NT2/D1 (cell line): ENCODE data around the gene SYNJ1.

Source experiments
- DNase-seq: peaks from one replicate; pipeline ENCODE4 v3.0.0-alpha.2; 2011; ENCODE audit warnings: low read depth, low spot score
- H3K27me3 ChIP-seq: 2 replicates; pipeline ENCODE4 v1.6.0; 2011; ENCODE audit warnings: mild to moderate bottlenecking; ENCODE audit not compliant: insufficient read length, insufficient read depth
- H3K36me3 ChIP-seq: 2 replicates; pipeline ENCODE4 v1.6.1; 2011; ENCODE audit warnings: mild to moderate bottlenecking, low read length, mixed read lengths; ENCODE audit not compliant: insufficient read depth, insufficient read length
- H3K4me1 ChIP-seq: 2 replicates; pipeline ENCODE4 v1.5.1; 2011; ENCODE audit not compliant: insufficient read depth, insufficient read length
- H3K4me3 ChIP-seq: 2 replicates; pipeline ENCODE4 v1.5.1; 2011; ENCODE audit warnings: low read depth; ENCODE audit not compliant: insufficient read length
- H3K9ac ChIP-seq: 2 replicates; pipeline ENCODE4 v1.6.0; 2011; ENCODE audit warnings: low read depth; ENCODE audit not compliant: insufficient read length
- H3K9me3 ChIP-seq: 2 replicates; pipeline ENCODE4 v1.5.1; 2011; ENCODE audit warnings: mild to moderate bottlenecking, low read length; ENCODE audit not compliant: insufficient read depth
- SUZ12 ChIP-seq: IDR thresholded peaks from 2 replicates; pipeline ENCODE4 v1.6.1; 2011; ENCODE audit not compliant: insufficient read length, insufficient read depth; ENCODE audit errors: extremely low read depth
- YY1 ChIP-seq: IDR thresholded peaks from 2 replicates; pipeline ENCODE4 v1.6.1; 2011; ENCODE audit not compliant: insufficient read length, insufficient read depth
- ZNF274 ChIP-seq: IDR thresholded peaks from 2 replicates; pipeline ENCODE4 v1.6.1; 2011; ENCODE audit warnings: mild to moderate bottlenecking, low read depth, low read length

Gene SYNJ1

DNA sequence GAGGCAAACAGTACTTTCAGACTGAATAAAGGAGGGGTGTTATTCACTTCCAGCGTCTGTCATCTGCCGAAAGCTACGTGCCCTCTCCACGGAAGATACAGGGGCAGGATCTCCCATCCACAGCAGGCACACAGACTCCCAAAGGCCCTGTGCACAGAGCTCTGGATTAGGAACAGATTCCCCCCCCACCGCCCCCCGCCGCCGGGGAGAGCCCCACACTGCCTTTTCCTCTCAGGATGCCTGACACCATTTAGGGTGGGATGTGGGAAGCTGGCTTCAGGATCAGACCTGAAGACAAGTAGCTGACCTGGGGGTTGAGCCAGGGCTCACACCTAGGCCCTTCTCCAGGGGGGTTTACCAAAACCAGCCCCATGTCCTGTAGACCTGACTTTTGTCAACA is 134.1 kb downstream of the SYNJ1 start:
- no peak overlapping the region for H3K9ac ChIP-seq

DNA sequence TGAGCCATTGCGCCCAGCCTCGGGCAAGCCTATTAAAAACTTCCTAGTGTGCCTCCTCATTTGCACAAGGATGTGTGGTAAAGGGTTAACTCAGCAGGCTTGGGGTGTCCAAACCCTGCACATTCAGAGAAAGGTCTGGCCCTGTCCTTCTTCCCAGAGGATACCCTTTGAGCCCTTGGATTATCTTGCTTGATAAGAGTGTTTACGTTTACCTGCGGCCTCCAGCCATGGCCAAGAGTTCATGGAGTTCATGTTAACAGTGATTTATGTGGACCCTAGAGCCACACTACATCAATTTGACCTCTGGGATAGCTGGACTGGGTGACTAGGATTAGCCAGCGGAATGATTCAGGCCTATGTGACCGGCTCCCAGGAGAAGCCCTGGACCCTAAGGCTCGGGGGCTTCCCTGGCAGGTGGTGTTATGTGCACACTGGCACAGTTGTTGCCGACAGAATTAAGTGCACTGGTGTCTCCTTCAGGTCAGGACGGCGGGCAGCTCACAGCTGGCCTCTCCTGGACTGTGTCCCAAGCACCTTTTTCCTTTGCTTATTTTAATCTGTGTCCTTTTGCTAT is 134.8 kb downstream of the SYNJ1 start:
- no peak overlapping the region for H3K4me3 ChIP-seq
- H3K9me3 ChIP-seq: no peaks in the 10 kb centered on the region
- no peak for TF ChIP-seq YY1
- TF ChIP-seq SUZ12: no peak
- no peak for TF ChIP-seq ZNF274
- no peaks in the 10 kb centered on the region for H3K27me3 ChIP-seq
- H3K9ac ChIP-seq: no peak overlapping the region
- H3K36me3 ChIP-seq: no peaks in the 10 kb centered on the region
- no peaks in the 10 kb centered on the region for H3K4me1 ChIP-seq
- DNase-seq: no peak

More for the DNA sequence above, 134.1 kb downstream of the SYNJ1 start:
- H3K36me3 ChIP-seq: peaks cover 6% of the 10 kb centered on the region
- H3K4me3 ChIP-seq: no peak overlapping the region
- H3K9me3 ChIP-seq: no peaks in the 10 kb centered on the region
- H3K4me1 ChIP-seq: no peaks in the 10 kb centered on the region
- TF ChIP-seq ZNF274 (no peak), SUZ12 (no peak), YY1 (no peak)
- DNase-seq: no peak
- no peaks in the 10 kb centered on the region for H3K27me3 ChIP-seq

DNA sequence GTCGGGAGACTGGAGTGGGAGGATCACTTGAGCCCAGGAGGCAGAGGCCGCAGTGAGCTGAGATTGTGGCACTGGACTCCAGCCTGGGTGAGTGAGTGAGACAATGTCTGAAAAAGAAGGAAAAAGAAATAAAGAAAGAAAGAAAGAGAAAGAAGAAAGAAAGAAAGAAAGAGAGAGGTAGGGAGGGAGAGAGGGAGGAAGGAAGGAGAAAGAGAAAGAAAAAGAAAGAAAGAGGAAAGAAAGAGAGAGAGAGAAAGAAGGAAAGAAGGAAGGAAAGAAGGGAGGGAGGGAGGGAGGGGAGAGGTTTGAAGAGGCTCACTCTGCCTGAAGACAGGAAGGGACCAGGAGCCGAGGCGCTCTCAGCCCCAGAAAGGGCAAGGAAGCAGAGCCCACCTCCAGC is 137.7 kb downstream of the SYNJ1 start:
- H3K27me3 ChIP-seq: no peaks in the 10 kb centered on the region
- H3K9me3 ChIP-seq: no peaks in the 10 kb centered on the region
- no peaks in the 10 kb centered on the region for H3K4me1 ChIP-seq
- no peak overlapping the region for H3K9ac ChIP-seq
- TF ChIP-seq ZNF274: no peak
- no peak for TF ChIP-seq YY1
- TF ChIP-seq SUZ12: no peak
- DNase-seq: no peak
- H3K4me3 ChIP-seq: no peak overlapping the region
- H3K36me3 ChIP-seq: peaks cover 6% of the 10 kb centered on the region

DNA sequence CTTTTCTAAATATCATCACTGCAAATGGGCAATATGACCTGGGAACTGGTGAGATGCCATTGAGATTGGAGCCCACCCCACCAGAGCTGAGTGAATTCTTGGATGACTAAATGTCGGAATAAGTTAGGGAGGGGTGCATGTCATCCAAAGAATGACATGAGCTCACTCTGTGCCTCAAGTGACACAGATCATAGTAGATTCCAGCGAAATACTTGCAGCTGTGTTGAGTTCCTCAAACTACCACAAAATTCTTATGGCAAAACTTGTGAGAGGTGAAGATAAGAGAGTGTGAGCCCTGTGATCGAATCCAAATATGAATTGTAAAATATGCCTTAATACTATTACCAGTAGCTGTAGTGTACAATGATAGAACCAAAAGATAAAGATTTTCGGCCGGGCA is 140.2 kb downstream of the SYNJ1 start:
- Histone ChIP-seq H3K36me3 (peaks cover 6% of the 10 kb centered on the region), H3K9me3 (no peaks in the 10 kb centered on the region)
- no peak for TF ChIP-seq ZNF274
- no peak for TF ChIP-seq SUZ12
- TF ChIP-seq YY1: no peak

DNA sequence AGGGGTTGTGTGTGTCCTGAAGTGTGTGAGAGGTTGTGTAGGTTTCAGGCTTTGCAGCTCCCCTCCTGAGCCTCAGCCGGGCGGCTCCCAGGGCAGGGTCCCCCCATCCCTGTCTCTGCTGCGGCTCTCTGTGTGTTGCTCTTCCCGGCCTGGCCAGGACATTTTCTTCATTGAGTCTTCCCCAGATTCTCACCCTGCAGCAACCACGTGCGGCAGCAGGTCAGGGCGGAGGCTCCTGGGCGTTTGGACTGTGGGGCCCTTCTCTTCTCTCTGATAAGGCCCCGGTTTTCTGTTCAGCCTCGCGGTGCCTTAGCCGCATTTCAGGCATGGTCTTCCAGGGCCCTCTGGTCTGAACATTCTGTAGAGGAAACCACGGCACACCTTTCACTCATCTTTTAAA is 140.7 kb downstream of the SYNJ1 start:
- Histone ChIP-seq H3K36me3 (peaks cover 6% of the 10 kb centered on the region), H3K27me3 (no peaks in the 10 kb centered on the region), H3K4me1 (no peaks in the 10 kb centered on the region), H3K9ac (no peak overlapping the region), H3K4me3 (no peak overlapping the region), H3K9me3 (no peaks in the 10 kb centered on the region)
- TF ChIP-seq YY1 (no peak), ZNF274 (no peak), SUZ12 (no peak)
- DNase-seq: no peak

More for the DNA sequence above, 140.2 kb downstream of the SYNJ1 start:
- Histone ChIP-seq H3K27me3 (no peaks in the 10 kb centered on the region), H3K9ac (no peak overlapping the region), H3K4me3 (no peak overlapping the region), H3K4me1 (no peaks in the 10 kb centered on the region)
- no peak for DNase-seq

DNA sequence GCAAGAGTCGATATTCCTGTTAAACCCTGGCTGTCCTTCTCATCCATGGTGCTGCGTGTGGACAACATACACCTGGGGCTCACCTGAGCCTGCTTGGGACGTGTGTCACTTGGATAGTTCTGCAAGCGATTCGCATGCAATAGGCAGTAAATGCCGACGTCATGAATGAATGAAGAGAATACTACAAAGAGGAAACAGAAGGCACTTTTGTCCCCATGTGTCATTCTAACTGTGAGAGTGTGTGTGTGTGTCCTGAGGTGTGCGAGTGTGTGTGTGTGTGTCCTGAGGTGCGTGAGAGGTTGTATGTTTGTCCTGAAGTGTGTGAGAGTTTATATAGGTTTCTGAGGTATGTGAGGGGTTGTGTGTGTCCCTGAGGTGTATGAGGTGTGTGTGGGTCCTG is 141.8 kb downstream of the SYNJ1 start:
- Histone ChIP-seq H3K9me3 (no peaks in the 10 kb centered on the region), H3K4me3 (no peak overlapping the region), H3K27me3 (no peaks in the 10 kb centered on the region), H3K4me1 (no peaks in the 10 kb centered on the region), H3K9ac (no peak overlapping the region), H3K36me3 (peaks cover 6% of the 10 kb centered on the region)
- DNase-seq: no peak
- no peak for TF ChIP-seq YY1
- no peak for TF ChIP-seq ZNF274
- TF ChIP-seq SUZ12: no peak

DNA sequence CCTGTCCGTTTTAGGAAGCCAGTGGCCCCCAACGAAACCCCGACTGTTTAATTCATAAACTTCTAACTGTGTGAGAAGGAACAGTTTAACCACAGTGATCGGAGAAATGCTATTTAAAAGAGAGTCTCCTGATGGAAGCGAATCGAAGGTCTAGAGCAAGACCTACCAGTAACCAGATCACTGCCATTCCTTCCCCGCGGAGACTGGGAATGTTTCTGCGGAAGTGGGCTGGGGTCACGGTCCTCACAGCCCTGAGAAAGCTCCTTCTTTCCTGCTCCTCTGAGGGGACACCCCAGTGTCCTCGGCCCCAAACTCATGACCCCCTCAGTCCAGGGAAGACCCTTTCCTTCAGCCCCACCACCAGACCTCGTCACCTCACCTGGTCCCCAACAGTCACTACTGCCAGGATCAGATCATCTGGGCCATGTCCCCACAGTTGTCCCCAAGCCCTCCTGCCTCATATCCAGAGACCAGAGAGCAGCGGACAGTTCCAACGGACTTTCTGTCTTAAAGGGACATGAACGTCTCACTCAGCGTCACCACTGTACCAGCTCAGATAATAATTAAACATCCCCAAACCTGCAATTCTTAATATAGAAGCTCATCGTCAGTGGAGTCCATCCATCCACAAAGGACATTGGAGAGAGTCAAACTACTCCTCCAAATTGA is 142.6 kb downstream of the SYNJ1 start, which contains the start of gene TCP10L:
Gene TCP10L, minus strand, starts transcription at position 482 of the 669 bp plus-strand sequence. CDS start 1,219 bp downstream, outside the sequence.
- no peaks in the 10 kb centered on the region for H3K27me3 ChIP-seq
- TF ChIP-seq YY1 (no peak), SUZ12 (no peak), ZNF274 (no peak)
- H3K36me3 ChIP-seq: peaks cover 6% of the 10 kb centered on the region
- no peaks in the 10 kb centered on the region for H3K4me1 ChIP-seq
- H3K4me3 ChIP-seq: no peak within 1 kb of the TSS
- no peak for DNase-seq
- H3K9ac ChIP-seq: no peak within 1 kb of the TSS
- H3K9me3 ChIP-seq: no peaks in the 10 kb centered on the region
